ENCODE data around the gene YWHAG.
"Not testable (repeated sequence)": the region's sequence is repeated elsewhere in the genome, so short reads cannot be mapped to it uniquely, and the experiment has no call there.

YWHAG gene

DNA sequence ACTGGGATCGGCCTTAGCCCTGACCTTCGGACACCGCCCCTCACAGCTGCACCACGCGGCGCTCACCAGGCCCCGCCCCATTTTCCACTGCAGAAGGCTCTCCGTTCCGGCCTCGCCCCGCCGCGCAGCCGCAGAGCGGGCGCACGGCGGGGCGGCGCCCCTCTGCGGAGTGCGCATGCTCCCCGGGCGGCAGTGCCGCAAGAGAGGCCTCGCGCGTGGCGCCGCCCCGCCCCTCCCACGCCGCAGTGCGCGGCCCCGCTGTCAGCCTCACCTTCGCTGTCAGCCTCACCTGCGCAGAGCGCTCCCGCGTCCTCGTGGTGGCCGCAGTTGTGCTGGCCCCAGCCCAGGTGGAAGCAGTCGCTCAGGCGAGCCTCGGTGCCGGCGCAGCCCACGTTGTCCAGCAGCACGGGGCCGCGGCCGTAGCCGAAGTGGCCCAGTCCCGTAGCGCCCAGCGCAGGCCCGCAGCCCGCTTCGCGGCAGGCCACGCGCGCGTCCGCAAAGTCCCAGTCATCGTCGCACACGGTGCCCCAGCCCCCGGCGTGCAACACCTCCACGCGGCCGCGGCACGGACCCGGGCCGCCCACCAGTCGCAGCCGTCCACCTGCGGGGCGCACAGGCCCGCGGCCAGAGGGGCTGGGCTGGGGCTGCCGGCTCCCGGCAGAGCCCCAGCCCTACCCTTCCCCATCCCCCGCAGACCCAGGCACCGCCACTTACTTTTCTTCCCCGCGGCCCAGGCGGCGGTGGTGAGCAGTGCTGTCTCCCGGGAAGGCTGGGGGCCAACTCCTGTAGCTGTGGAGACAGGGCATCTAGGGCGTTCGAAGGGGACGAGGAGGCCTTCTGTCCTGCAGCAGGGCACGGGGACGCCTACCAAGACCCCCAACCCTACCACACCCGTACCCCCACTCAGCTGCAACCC, 34.6 kb upstream of the YWHAG start:
- H3K4me3 ChIP-seq (ENCODE audit: low read depth, low read length), result peak overlapping the region; percentile 75
- TF ChIP-seq CTCF (IDR thresholded peaks at IDR 0.05; ENCODE audit: insufficient read depth, low read length, missing control alignments), result peak; percentile 6
- POLR2A ChIA-PET, result no interaction called here
- CTCF ChIA-PET, result interaction anchor here (0.9 to 1.1 kb wide), 2 partner anchors 9 to 10 kb away, joined by 3 to 4 read pairs; no protein-coding TSS in a partner anchor
- no peak for DNase-seq (ENCODE audit: low read depth, low spot score)

DNA sequence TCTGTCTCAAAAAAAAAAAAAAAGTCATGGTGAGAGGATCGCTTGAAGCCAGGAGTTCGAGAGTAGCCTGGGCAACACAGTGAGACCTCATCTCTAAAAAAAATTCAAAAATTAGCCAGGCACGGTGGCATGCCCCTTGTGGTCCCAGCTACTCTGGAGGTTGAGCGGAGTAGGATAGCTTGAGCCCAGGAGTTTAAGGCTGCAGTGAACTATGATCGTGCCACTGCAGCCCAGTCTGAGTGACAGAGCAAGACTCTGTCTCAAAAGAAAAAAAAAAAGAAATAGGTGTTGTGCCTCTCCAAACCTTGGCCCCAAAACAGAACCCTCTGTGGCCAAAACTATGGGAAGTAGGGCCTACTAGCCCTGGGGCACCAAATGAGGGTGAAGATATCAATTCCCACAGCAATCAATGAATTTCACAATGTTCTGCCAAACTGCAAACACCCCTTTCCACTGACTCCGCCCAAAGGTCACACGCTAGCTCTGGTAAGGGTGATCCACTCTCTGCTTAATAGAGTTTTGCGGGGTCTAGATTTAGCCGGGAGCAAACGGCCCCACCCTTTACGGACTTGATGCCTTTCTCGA, 33.8 kb upstream of the YWHAG start:
- POLR2A ChIA-PET, result no interaction called here
- no peak for TF ChIP-seq CTCF (IDR thresholded peaks at IDR 0.05; ENCODE audit: insufficient read depth, low read length, missing control alignments)
- peak overlapping the region; percentile 49 for H3K4me3 ChIP-seq (ENCODE audit: low read depth, low read length)
- CTCF ChIA-PET, result interaction anchor here (1.1 kb wide), 1 partner anchor 9 kb away, joined by 4 read pairs; no protein-coding TSS in a partner anchor
- DNase-seq (ENCODE audit: low read depth, low spot score), result no peak

GRCh38 chr7:76390092-76390491, 31.3 kb upstream of the YWHAG start:
- ChIA-PET CTCF (no interaction called here), POLR2A (no interaction called here)
- no peak for TF ChIP-seq CTCF (IDR thresholded peaks at IDR 0.05; ENCODE audit: insufficient read depth, low read length, missing control alignments)
- no peak overlapping the region for H3K4me3 ChIP-seq (ENCODE audit: low read depth, low read length)
- no peak for DNase-seq (ENCODE audit: low read depth, low spot score)

DNA sequence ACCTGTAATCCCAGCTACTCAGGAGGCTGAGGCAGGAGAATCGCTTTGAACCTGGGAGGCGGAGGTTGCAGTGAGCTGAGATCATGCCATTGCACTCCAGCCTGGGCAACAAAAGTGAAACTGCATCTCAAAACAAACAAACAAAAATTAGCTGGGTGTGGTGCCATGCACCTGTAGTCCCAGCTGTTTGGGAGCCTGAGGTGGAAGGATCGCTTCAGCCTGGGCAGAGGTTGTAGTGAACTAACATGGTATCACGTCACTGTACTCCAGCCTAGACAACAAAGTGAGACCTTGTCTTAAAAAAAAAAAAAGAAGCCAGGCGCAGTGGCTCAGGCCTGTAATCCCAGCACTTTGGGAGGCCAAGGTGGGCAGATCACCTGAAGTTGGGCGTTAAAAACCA, 29.0 kb upstream of the YWHAG start:
- DNase-seq (ENCODE audit: low read depth, low spot score); H3K4me3 ChIP-seq (ENCODE audit: low read depth, low read length); CTCF ChIA-PET; POLR2A ChIA-PET: not testable (repeated sequence)

DNA sequence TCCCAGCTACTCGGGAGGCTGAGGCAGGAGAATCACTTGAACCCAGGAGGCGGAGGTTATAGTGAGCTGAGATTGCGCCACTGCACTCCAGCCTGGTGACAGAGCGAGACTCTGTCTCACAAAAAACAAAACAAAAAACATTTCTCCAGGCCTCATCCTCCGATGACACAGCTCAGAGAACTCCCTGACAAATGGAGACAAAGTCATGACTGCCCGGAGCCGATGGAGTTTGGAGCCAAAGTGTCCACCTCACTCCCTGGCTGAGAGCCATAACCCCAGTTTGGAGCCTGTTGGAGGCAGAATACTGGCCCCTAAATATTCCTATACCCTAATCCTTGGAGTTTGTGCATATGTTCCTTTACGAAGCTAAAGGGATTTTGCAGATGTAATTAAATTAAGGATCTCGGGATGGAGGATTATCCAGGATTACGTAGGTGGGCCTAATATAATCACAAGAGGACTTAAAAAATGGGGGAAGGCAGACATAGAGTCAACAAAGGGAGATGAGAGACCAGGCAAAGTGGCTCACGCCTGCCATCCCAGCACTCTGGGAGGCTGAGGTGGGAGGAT, 28.0 kb upstream of the YWHAG start:
- no peak overlapping the region for H3K4me3 ChIP-seq (ENCODE audit: low read depth, low read length)
- ChIA-PET POLR2A (no interaction called here), CTCF (interaction anchor here (2.6 kb wide), 1 partner anchor 11 kb away, joined by 6 read pairs; no protein-coding TSS in a partner anchor)
- DNase-seq (ENCODE audit: low read depth, low spot score), result no peak
- no peak for TF ChIP-seq CTCF (IDR thresholded peaks at IDR 0.05; ENCODE audit: insufficient read depth, low read length, missing control alignments)

DNA sequence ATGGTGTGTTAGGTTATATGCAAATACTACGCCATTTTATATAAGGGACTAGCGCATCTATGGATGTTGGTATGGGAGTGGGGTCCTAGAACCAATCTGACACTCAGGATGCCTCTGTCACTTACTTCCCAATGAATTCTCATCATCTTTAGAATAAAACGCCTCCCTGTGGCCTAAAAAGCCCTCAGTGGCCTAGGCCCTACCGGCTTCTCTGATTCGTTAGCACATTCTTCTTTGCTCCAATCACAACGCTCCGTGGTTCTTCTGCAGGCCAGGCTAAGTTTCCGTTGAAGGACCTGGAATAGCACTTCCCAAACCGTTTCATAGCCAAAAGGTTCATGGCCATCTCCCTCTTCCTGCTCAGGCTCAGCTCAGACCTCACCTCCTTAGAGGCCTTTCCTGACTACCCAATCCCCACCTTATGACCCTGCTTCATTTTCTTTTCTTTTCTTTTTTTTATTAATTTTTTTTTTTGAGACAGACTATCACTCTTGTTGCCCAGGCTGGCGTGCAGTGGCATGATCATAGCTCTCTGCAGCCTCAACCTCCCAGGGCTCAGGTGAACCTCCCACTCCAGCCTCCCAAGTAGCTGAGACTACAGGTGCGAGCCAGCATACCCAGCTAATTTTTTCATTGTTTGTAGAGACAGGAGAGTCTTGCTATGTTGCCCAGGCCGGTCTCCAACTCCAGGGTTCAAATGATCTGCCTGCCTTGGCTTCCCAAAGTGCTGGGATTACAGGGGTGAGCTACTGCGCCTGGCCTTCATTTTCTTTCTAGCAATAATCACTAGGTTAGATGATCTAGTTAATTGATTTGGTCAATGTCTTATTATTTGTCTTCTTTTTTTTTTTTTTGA, 24.5 kb upstream of the YWHAG start:
- H3K4me3 ChIP-seq (ENCODE audit: low read depth, low read length), result no peak overlapping the region
- POLR2A ChIA-PET, result no interaction called here
- DNase-seq (ENCODE audit: low read depth, low spot score), result no peak
- no peak for TF ChIP-seq CTCF (IDR thresholded peaks at IDR 0.05; ENCODE audit: insufficient read depth, low read length, missing control alignments)
- CTCF ChIA-PET, result interaction anchor here (0.6 to 1.0 kb wide), 3 partner anchors 10 to 42 kb away, joined by 3 to 4 read pairs (median 4); no protein-coding TSS in a partner anchor
